DND-41 (cell line): ENCODE data around the gene RAC2.

Experiments used
- ATAC-seq: fragments of 200-7000 bp; cut with Tn5 transposase; 3 replicates; pipeline ENCODE4 v1.9.1; 2021; ENCODE audit warnings: low read depth; ENCODE audit not compliant: insufficient read depth
- DNase-seq: peaks from one replicate; pipeline ENCODE4 v3.0.0-alpha.2; 2020
- H2AFZ ChIP-seq: 2 replicates; pipeline ENCODE4 v1.6.0; 2012; ENCODE audit warnings: low read depth, low read length
- H3K27ac ChIP-seq: 2 replicates; pipeline ENCODE4 v1.5.1; 2012; ENCODE audit warnings: low read length, inconsistent platforms
- H3K27me3 ChIP-seq: fragments of 200-600 bp; sonication (generic); 2 replicates; pipeline ENCODE4 v1.6.0; 2012; ENCODE audit warnings: low read length, mild to moderate bottlenecking, inconsistent platforms; ENCODE audit not compliant: insufficient read depth, poor library complexity
- H3K36me3 ChIP-seq: 2 replicates; pipeline ENCODE4 v1.5.1; 2012; ENCODE audit warnings: low read length, inconsistent platforms; ENCODE audit not compliant: insufficient read depth
- H3K4me1 ChIP-seq: 2 replicates; pipeline ENCODE4 v1.5.1; 2012; ENCODE audit warnings: mild to moderate bottlenecking, low read length; ENCODE audit not compliant: insufficient read depth
- H3K4me2 ChIP-seq: 2 replicates; pipeline ENCODE4 v1.6.0; 2012; ENCODE audit warnings: mild to moderate bottlenecking, moderate library complexity, low read length, inconsistent platforms; ENCODE audit not compliant: insufficient read depth
- H3K4me3 ChIP-seq, 2 experiments: fragments of 200-600 bp in 1 of 2; shearing (Covaris generic) in 1 of 2; 2 replicates each; pipeline ENCODE4 v1.5.1; 2012 to 2016; ENCODE audit warnings: inconsistent platforms in 2 of 2, low read length in 2 of 2, mild to moderate bottlenecking in 2 of 2, low read depth in 1 of 2, moderate library complexity in 1 of 2
- H3K79me2 ChIP-seq: 2 replicates; pipeline ENCODE4 v1.6.0; 2012; ENCODE audit warnings: low read length, inconsistent platforms; ENCODE audit not compliant: insufficient read depth
- H3K9ac ChIP-seq: 2 replicates; pipeline ENCODE4 v1.6.0; 2012; ENCODE audit warnings: low read depth, mild to moderate bottlenecking, inconsistent platforms, low read length, moderate library complexity
- H3K9me3 ChIP-seq: 2 replicates; pipeline ENCODE4 v1.5.1; 2012; ENCODE audit warnings: low read length, moderate library complexity, mild to moderate bottlenecking, inconsistent platforms; ENCODE audit not compliant: insufficient read depth, severe bottlenecking
- H4K20me1 ChIP-seq: 2 replicates; pipeline ENCODE4 v1.6.0; 2012; ENCODE audit warnings: low read length; ENCODE audit not compliant: insufficient read depth
- CTCF ChIP-seq: IDR thresholded peaks from 2 replicates; pipeline ENCODE4 v1.5.1; 2012; ENCODE audit warnings: borderline replicate concordance, low read length, moderate library complexity, mild to moderate bottlenecking; ENCODE audit not compliant: poor library complexity, severe bottlenecking; ENCODE audit errors: extremely low read depth
- EZH2 ChIP-seq: IDR thresholded peaks from 3 replicates; pipeline ENCODE4 v1.6.1; 2012; ENCODE audit warnings: borderline replicate concordance, low read depth, mild to moderate bottlenecking, moderate library complexity, low read length, inconsistent platforms; ENCODE audit not compliant: severe bottlenecking

The RAC2 gene

GRCh38 chr22:37281646-37282384, 37.7 kb upstream of the RAC2 start:
- ATAC-seq (no peak), DNase-seq (no peak)
- Histone ChIP-seq H2AFZ (no peak overlapping the region), H3K9ac (no peak overlapping the region), H3K4me2 (no peak overlapping the region), H3K4me1 (peaks cover 17% of the 10 kb centered on the region), H4K20me1 (peaks cover 4% of the 10 kb centered on the region), H3K4me3 (no peak overlapping the region), H3K27me3 (no peaks in the 10 kb centered on the region), H3K9me3 (no peaks in the 10 kb centered on the region), H3K36me3 (no peaks in the 10 kb centered on the region), H3K79me2 (no peaks in the 10 kb centered on the region), H3K27ac (no peak overlapping the region)
- TF ChIP-seq CTCF (no peak), EZH2 (no peak)

GRCh38 chr22:37281195-37281594, 37.1 kb upstream of the RAC2 start:
- Histone ChIP-seq H3K4me2 (no peak overlapping the region), H3K9ac (no peak overlapping the region), H2AFZ (no peak overlapping the region), H4K20me1 (peaks cover 4% of the 10 kb centered on the region), H3K27ac (no peak overlapping the region), H3K36me3 (no peaks in the 10 kb centered on the region), H3K4me3 (no peak overlapping the region), H3K4me1 (peaks cover 17% of the 10 kb centered on the region), H3K79me2 (no peaks in the 10 kb centered on the region), H3K27me3 (no peaks in the 10 kb centered on the region), H3K9me3 (no peaks in the 10 kb centered on the region)
- DNase-seq: no peak
- ATAC-seq: no peak
- TF ChIP-seq CTCF (no peak), EZH2 (no peak)

- Histone ChIP-seq H3K4me2 (no peak overlapping the region), H4K20me1 (peaks cover 4% of the 10 kb centered on the region), H3K9ac (no peak overlapping the region), H3K36me3 (no peaks in the 10 kb centered on the region), H3K9me3 (no peaks in the 10 kb centered on the region), H3K27me3 (no peaks in the 10 kb centered on the region), H2AFZ (no peak overlapping the region), H3K27ac (no peak overlapping the region), H3K4me1 (peaks cover 17% of the 10 kb centered on the region), H3K79me2 (no peaks in the 10 kb centered on the region), H3K4me3 (no peak overlapping the region)
- TF ChIP-seq EZH2 (no peak), CTCF (no peak)
- DNase-seq: no peak
- no peak for ATAC-seq
Observed at GRCh38 chr22:37280718-37281117, 36.6 kb upstream of the RAC2 start.
